SK-N-SH treated with all-trans-retinoic acid at 6 μM for 48 hours (cell line): ENCODE results near the gene NARS2.

Experiments used
- ARNTL ChIP-seq: fragments of 450-650 bp; formaldehyde crosslinking; IDR thresholded peaks from 2 replicates; pipeline ENCODE4 v1.5.0; 2020; ENCODE audit warnings: low read depth, mild to moderate bottlenecking, moderate library complexity, borderline replicate concordance
- BACH2 ChIP-seq: fragments of 250-450 bp; sonication (Bioruptor Pico); IDR thresholded peaks from 2 replicates; pipeline ENCODE4 v1.9.0; 2021; ENCODE audit warnings: mild to moderate bottlenecking, borderline replicate concordance
- CSDC2 ChIP-seq: fragments of 250-450 bp; sonication (Bioruptor Pico); IDR thresholded peaks from 2 replicates; pipeline ENCODE4 v1.5.0; 2020; ENCODE audit warnings: mild to moderate bottlenecking, moderate library complexity
- ISL1 ChIP-seq: fragments of 250-450 bp; sonication (Bioruptor Pico); IDR thresholded peaks from 2 replicates; pipeline ENCODE4 v2.1.2; 2022; ENCODE audit warnings: mild to moderate bottlenecking, moderate library complexity
- PATZ1 ChIP-seq: fragments of 250-450 bp; sonication (Bioruptor Pico); IDR thresholded peaks from 2 replicates; pipeline ENCODE4 v1.8.0; 2020; ENCODE audit warnings: mild to moderate bottlenecking, moderate library complexity, borderline replicate concordance
- POU6F1 ChIP-seq: fragments of 250-450 bp; sonication (Bioruptor Pico); IDR thresholded peaks from 2 replicates; pipeline ENCODE4 v1.8.0; 2021; ENCODE audit warnings: low read depth, mild to moderate bottlenecking, moderate library complexity, borderline replicate concordance
- RARB ChIP-seq: fragments of 250-450 bp; sonication (Bioruptor Pico); IDR thresholded peaks from 2 replicates; pipeline ENCODE4 v1.8.0; 2021; ENCODE audit warnings: mild to moderate bottlenecking, moderate library complexity
- ZFP3 ChIP-seq: fragments of 250-450 bp; sonication (Bioruptor Pico); IDR thresholded peaks from 2 replicates; pipeline ENCODE4 v1.5.0; 2020; ENCODE audit warnings: mild to moderate bottlenecking, moderate library complexity

DNA sequence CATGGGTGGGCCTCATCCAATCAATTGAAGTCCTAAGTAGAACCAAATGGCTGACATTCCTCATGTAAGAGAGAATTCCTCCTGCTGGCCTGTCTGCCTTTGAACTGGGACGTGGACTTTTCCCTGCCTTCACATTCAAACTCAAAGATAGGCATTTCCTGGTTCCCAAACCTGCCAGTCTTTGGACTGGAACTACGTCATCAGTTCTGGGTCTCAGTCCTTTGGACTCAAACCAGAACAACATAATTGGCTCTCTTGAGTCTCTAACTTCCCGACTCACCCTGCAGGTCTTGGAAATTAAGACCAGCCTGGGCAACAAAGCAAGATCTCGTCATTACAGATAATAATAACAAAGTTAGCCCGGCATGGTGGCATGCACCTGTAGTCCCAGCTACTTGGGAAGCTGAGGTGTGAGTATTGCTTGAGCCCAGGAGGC is 38.7 kb upstream of the NARS2 start:
- no peak for TF ChIP-seq POU6F1
- no peak for TF ChIP-seq BACH2 (CRISPR knock-in tag)
- TF ChIP-seq ARNTL, result no peak
- TF ChIP-seq RARB, result no peak
- TF ChIP-seq ZFP3 (CRISPR knock-in tag), result no peak
- TF ChIP-seq CSDC2, result no peak
- no peak for TF ChIP-seq PATZ1
- TF ChIP-seq ISL1 (CRISPR knock-in tag), result no peak
